Activated naive CD8-positive, alpha-beta T cell (primary cell): Measurements from ENCODE around the gene RPL39L.
"Not testable (repeated sequence)": the region's sequence is repeated elsewhere in the genome, so short reads cannot be mapped to it uniquely, and the experiment has no call there.

Source experiments
- H3K27ac Mint-ChIP-seq: one replicate; pipeline ENCODE4 v1.8.0; 2021; ENCODE audit warnings: mixed read lengths
- H3K27me3 Mint-ChIP-seq: one replicate; pipeline ENCODE4 v1.8.0; 2021; ENCODE audit warnings: mixed read lengths
- H3K36me3 Mint-ChIP-seq: one replicate; pipeline ENCODE4 v1.8.0; 2021; ENCODE audit warnings: mixed read lengths
- H3K4me1 Mint-ChIP-seq: one replicate; pipeline ENCODE4 v1.8.0; 2021; ENCODE audit warnings: low read depth, mixed read lengths
- H3K4me3 Mint-ChIP-seq: one replicate; pipeline ENCODE4 v1.8.0; 2021; ENCODE audit warnings: mild to moderate bottlenecking, mixed read lengths
- H3K9me3 Mint-ChIP-seq: one replicate; pipeline ENCODE4 v1.8.0; 2021; ENCODE audit warnings: low read depth, mixed read lengths

The RPL39L gene

DNA sequence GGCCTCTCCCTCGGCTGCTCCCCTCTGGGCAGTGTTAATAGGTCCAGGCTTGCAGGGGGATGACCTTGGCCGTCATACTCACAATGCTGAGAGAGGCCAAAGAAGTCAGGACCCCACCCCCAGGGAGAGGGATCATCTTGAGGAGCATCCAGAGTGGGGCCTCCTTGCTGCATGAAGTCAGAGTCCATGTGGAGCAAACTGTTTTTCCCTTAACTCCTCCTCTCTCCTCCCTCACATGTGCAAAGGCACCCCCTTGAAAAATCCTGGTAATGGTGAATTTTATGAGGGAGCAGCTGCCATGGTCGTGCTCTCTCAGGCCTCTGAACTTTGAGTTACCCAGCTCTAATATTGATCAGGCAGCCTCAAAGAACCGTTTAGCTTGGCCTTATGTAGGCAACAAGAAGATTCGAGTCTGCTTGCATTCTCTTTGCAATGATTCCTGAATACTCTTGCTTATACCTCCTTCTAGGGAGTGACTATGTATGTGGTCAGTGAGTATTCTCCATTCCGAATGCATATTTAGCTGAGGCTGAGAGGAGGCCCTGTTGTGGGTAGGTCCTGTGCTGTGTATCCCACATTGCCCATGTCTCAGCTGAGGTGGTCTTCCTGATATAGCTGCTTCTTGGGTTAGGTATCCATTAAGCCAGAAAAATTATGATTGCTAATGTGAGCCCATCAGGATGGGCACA lies 23.1 kb upstream of the RPL39L start:
- H3K4me1 Mint-ChIP-seq: no peaks in the 10 kb centered on the region
- H3K9me3 Mint-ChIP-seq: peaks cover 11% of the 10 kb centered on the region
- H3K27ac Mint-ChIP-seq: no peak overlapping the region
- H3K27me3 Mint-ChIP-seq: no peaks in the 10 kb centered on the region
- peaks cover 3% of the 10 kb centered on the region for H3K36me3 Mint-ChIP-seq
- H3K4me3 Mint-ChIP-seq: no peak overlapping the region

DNA sequence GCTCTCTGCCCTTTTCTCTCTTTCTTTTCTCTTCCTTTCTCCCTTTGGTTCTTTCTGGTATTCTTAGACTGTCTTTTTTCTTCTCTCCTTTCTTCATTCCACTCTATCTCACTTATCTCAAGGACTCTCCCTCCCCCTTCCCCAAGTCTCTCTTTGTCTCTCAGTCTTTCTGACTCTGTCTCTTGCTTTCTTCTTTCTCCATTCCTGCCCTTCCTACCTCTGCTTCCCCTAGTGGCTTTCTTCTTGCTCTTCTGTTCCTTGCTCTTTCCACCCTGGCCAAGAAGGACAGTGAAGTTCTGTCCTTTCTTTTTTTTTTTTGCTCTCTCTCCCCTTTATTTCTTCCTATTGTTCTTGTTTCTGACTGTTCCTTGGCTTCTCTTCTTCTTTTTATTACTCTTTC lies 22.3 kb upstream of the RPL39L start:
- H3K27me3 Mint-ChIP-seq: no peaks in the 10 kb centered on the region
- H3K4me3 Mint-ChIP-seq: no peak overlapping the region
- H3K27ac Mint-ChIP-seq: no peak overlapping the region
- peaks cover 3% of the 10 kb centered on the region for H3K36me3 Mint-ChIP-seq
- peaks cover 11% of the 10 kb centered on the region for H3K9me3 Mint-ChIP-seq
- no peaks in the 10 kb centered on the region for H3K4me1 Mint-ChIP-seq

DNA sequence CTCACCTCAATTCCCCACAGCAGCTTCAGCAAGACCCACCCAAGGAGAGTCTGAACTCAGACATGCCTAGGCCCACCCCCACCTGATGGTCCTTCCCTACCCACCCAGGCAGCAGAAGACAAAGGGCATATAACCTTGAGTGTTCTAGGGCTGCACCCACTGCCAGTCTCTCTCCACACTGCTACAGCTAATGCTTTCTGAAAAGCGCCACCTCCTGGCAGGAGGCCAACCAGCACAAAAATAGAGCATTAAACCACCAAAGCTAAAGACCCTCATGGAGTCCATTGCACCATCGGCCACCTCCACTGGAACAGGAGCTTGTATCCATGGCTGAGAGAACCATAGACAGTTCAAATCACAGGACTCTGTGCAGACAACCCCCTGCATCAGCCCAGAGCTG lies 11.3 kb upstream of the RPL39L start:
- Mint-ChIP-seq H3K36me3 (peaks cover 6% of the 10 kb centered on the region), H3K4me3 (no peak overlapping the region), H3K27me3 (no peaks in the 10 kb centered on the region), H3K9me3 (no peaks in the 10 kb centered on the region), H3K4me1 (peaks cover 4% of the 10 kb centered on the region), H3K27ac (no peak overlapping the region)

DNA sequence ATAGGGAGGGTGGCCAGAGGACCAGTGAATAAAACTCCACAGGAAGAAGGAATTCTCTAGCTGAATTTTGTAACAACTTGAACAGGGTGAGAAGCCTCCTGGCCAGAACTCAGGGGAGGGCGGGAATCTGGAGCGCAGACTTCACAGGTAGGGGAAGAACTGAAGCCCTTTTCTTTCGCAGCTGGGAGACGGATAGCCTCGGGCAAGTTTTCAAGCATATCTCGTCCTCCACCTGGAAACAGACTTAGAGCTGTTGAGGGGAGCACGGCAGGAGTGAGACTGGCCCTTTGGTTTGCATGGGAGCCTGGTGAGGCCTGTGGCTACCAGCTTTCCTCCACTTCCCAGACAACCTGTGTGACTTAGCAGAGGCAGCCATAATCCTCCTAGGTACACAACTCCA lies 10.9 kb upstream of the RPL39L start:
- Mint-ChIP-seq H3K27me3 (no peaks in the 10 kb centered on the region), H3K27ac (no peak overlapping the region), H3K4me1 (peaks cover 4% of the 10 kb centered on the region), H3K36me3 (peaks cover 6% of the 10 kb centered on the region), H3K9me3 (no peaks in the 10 kb centered on the region), H3K4me3 (no peak overlapping the region)

DNA sequence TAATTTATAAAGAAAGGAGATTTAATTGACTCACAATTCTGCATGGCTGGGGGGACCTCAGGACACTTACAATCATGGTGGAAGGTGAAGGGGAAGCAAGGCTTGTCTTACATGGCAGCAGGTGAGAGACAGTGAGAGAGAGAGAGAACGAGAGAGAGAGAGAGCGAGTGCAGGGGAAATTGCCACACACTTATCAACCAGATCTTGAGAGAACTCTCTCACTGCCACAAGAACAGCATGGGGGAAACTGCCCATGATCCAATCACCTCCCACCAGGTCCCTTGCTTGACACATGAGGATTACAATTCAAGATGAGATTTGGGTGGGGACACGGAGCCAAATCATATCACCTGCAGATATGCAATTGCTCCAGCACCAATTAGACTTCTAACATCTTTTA lies 7.1 kb upstream of the RPL39L start:
- no peaks in the 10 kb centered on the region for H3K27me3 Mint-ChIP-seq
- peaks cover 13% of the 10 kb centered on the region for H3K9me3 Mint-ChIP-seq
- peaks cover 14% of the 10 kb centered on the region for H3K36me3 Mint-ChIP-seq
- H3K4me1 Mint-ChIP-seq: no peaks in the 10 kb centered on the region
- H3K4me3 Mint-ChIP-seq: no peak overlapping the region
- no peak overlapping the region for H3K27ac Mint-ChIP-seq

DNA sequence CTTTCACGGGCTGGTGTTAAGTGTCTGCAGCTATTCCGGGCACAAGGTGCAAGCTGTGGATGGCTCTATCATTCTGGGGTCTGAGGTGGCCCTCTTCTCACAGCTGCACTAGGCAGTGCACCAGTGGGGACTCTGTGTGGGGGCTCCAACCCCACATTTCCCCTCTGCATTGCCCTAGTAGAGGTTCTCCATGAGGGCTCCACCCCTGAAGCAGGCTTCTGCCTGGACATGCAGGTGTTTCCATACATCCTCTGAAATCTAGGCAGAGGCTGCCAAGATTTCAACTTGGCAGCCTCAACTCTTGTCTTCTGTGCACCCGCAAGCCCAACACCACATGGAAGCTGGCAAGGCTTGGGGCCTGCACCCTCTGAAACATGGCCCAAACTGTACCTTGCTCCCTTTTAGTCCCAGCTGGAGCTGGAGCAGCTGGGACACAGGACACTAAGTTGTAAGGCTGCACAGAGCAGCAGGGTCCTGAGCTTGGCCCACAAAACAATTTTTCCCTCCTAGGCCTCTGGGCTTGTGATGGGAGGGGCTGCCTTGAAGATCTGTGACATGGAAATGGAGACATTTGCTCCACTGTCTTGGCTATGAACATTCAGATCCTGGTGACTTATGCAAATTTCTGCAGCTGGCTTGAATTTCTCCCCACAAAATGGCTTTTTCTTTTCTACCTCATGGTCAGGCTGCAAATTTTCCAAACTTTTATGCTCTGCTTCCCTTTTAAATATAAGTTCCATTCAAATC lies 6.0 kb upstream of the RPL39L start:
- no peak overlapping the region for H3K27ac Mint-ChIP-seq
- H3K4me1 Mint-ChIP-seq: peaks cover 2% of the 10 kb centered on the region
- peaks cover 14% of the 10 kb centered on the region for H3K36me3 Mint-ChIP-seq
- H3K27me3 Mint-ChIP-seq: no peaks in the 10 kb centered on the region
- H3K9me3 Mint-ChIP-seq: peaks cover 13% of the 10 kb centered on the region
- H3K4me3 Mint-ChIP-seq: no peak overlapping the region

DNA sequence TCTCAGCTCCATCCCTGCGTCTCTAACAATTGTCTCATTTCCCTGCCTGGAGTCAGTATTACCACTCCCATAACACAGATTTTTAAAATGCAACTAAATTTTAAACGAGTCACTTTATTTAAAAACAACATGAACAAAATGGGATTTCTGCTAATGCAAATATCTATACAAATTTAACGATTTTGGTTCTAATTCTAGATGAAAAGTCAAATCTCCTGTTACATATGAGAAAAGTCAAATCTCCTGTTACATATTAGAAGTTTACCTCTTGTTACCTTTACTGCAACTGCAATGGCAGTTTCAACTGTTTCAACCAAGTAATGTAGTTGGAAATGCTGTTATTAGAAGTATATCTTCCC lies 578 bp upstream of the RPL39L start:
- Mint-ChIP-seq H3K9me3 (peaks cover 12% of the 10 kb centered on the region), H3K36me3 (peaks cover 10% of the 10 kb centered on the region), H3K4me3 (peak overlapping the region; percentile 90), H3K4me1 (peaks cover 21% of the 10 kb centered on the region), H3K27me3 (no peaks in the 10 kb centered on the region), H3K27ac (peak overlapping the region; percentile 96)

DNA sequence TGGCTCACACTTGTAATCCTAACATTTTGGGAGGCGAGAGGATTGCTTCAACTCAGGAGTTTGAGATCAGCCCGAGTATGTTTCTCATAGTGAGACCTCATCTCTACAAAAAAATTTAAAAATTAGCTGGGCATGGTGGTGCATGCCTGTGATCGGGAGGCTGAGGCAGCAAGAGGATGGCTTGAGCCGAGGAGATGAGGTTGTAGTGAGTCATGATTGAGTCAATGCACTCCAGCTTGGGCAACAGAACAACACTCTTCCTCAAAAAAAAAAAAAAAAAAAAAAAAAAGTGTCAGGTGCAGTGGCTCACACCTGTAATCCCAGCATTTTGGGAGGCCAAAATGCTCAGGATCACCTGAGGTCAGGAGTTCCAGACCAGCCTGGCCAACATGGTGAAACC lies 2.4 kb downstream of the RPL39L start:
- Mint-ChIP-seq H3K4me3 (no peak overlapping the region), H3K36me3 (peaks cover 5% of the 10 kb centered on the region), H3K4me1 (peaks cover 28% of the 10 kb centered on the region), H3K27ac (no peak overlapping the region), H3K27me3 (no peaks in the 10 kb centered on the region), H3K9me3 (peaks cover 2% of the 10 kb centered on the region)

DNA sequence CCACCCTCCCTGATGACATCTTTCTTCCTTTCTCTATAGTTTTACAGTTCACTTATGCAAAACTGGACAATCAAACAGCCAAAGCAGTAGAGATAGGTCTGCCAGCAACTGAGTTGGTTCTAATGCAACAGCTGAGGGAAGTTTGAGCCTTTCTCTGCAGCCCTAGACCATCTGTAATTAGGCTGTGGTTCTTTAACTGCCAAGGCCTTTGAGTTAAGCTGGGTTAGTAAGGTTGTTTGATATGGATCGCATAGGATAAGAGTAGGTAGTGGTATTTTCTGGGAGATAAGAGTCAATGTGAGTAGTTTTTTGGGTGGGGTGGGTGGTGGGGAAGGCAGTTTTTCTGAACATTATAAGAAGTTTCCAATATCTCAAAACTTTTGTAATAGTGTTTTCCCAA lies 3.0 kb downstream of the RPL39L start:
- H3K4me1 Mint-ChIP-seq: peaks cover 28% of the 10 kb centered on the region
- H3K4me3 Mint-ChIP-seq: no peak overlapping the region
- H3K9me3 Mint-ChIP-seq: no peaks in the 10 kb centered on the region
- H3K27me3 Mint-ChIP-seq: no peaks in the 10 kb centered on the region
- H3K36me3 Mint-ChIP-seq: peaks cover 3% of the 10 kb centered on the region
- no peak overlapping the region for H3K27ac Mint-ChIP-seq

DNA sequence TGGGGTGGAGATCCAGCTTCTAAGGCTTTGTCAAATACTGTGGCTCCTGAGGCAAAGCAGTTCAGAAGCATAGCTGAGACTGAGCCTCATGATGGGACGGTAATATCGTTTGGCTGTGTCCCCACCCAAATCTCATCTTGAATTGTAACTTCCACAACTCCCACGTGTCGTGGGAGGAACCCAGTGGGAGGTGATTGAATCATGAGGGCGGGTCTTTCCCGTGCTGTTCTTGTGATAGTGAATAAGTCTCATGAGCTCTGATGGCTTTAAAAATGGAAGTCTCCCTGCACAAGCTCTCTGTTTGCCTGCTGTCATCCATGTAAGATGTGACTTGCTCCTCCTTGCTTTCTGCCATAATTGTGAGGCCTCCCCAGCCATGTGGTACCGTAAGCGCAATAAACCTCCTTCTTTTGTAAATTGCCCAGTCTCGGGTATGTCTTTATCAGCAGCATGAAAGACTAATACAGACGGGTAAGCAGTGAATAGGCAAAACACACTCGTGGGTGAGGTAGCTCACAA lies 4.1 kb downstream of the RPL39L start:
- H3K4me3 Mint-ChIP-seq, H3K27me3 Mint-ChIP-seq, H3K27ac Mint-ChIP-seq, H3K9me3 Mint-ChIP-seq, H3K36me3 Mint-ChIP-seq: not testable (repeated sequence)
- peaks cover 36% of the 10 kb centered on the region for H3K4me1 Mint-ChIP-seq

DNA sequence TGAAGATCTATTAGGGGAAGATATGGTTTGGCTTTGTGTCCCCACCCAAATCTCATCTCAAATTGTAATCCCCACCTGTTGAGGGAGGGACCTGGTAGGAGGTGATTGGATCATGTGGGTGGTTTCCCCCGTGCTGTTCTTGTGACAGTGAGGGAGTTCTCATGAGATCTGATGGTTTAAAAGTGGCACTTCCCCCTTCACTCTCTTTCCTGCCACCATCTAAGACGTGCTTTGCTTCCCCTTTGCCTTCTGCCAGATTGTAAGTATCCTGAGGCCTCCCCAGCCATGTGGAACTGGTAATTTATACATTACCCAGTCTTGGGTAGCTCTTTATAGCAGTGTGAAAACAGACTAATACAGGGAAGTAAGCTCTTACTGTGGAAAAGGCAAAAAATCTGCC lies 6.1 kb downstream of the RPL39L start:
- H3K36me3 Mint-ChIP-seq, H3K9me3 Mint-ChIP-seq, H3K27me3 Mint-ChIP-seq, H3K4me3 Mint-ChIP-seq: not testable (repeated sequence)
- Mint-ChIP-seq H3K4me1 (peaks cover 33% of the 10 kb centered on the region), H3K27ac (peak overlapping the region; percentile 24)

DNA sequence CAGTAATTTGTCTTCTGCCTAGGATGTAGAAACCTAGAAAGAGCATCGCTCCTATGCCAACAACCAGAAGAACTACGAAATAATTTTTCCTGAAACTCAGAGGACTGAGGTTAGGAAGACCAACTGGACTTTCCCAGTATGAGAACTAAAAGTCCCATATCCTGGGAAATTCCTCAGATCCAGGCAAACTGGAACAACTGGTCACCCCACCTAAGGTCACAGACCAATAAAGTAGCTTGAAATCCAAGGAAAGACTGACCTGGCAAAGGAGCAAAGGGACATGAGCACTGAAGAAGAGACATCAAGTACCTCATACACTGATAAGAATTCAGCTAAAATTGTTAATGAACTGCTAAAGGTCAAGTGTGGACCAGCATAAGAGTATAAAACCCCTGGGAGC lies 6.6 kb downstream of the RPL39L start:
- peaks cover 7% of the 10 kb centered on the region for H3K9me3 Mint-ChIP-seq
- H3K4me3 Mint-ChIP-seq: no peak overlapping the region
- peaks cover 10% of the 10 kb centered on the region for H3K36me3 Mint-ChIP-seq

DNA sequence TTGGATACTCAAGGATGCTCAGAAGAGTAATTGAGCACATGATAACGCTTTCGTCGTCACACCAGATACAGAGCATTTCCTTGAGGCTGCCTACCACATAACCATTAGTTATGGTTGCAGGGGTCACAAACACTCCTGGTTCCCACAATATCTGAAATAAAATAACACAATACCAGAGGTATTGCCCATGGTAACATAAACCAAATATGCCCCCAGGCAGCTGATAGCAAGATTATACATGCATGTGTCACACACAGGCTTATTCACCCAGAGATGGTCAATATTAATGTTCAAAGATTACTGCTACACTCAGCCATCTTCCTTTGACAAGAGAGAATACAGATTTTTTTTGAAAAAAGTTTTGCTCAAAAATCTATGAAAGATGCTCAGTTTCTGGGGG lies 7.3 kb downstream of the RPL39L start:
- peaks cover 10% of the 10 kb centered on the region for H3K36me3 Mint-ChIP-seq
- H3K4me1 Mint-ChIP-seq: peaks cover 33% of the 10 kb centered on the region
- no peak overlapping the region for H3K27ac Mint-ChIP-seq

More for the DNA sequence above, 6.6 kb downstream of the RPL39L start:
- no peak overlapping the region for H3K27ac Mint-ChIP-seq
- no peaks in the 10 kb centered on the region for H3K27me3 Mint-ChIP-seq
- H3K4me1 Mint-ChIP-seq: peaks cover 33% of the 10 kb centered on the region

DNA sequence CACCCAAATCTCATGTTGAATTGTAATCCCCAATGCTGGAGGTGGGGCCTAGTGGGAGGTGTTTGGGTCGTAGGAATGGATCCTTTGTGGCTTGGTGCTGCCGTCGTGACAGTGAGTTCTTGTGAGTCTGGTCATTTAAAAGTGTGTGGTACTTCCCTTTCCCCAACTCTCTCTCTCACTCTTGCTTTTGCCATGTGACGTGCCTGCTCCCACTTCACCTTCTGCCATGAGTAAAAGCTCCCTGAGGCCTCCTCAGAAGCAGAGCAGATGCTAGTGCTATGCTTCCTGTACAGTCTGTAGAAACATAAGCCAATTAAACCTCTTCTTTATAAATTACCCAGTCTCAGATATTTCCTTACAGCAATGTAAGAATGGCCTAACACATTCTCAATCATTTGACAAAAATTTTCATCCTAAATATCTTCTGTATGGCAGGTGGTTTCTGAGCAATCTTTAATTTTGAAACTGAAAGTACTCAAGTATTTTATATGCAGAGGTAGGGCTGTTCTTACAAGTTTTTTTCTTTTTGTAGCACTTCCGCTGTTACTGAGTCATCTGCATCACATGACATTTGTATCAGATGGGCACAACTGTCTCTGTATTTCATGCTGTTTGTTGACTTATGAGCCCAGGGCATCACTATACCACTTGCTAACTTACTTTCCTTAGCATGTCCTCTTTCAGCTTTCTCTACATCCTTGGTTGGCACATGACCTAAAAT lies 8.8 kb downstream of the RPL39L start:
- Mint-ChIP-seq H3K27me3 (no peaks in the 10 kb centered on the region), H3K27ac (peak overlapping the region; percentile 94), H3K36me3 (peaks cover 13% of the 10 kb centered on the region), H3K9me3 (peaks cover 7% of the 10 kb centered on the region), H3K4me1 (peaks cover 31% of the 10 kb centered on the region), H3K4me3 (peak overlapping the region; percentile 59)

More for the DNA sequence above, 7.3 kb downstream of the RPL39L start:
- Mint-ChIP-seq H3K4me3 (no peak overlapping the region), H3K9me3 (peaks cover 7% of the 10 kb centered on the region), H3K27me3 (no peaks in the 10 kb centered on the region)

DNA sequence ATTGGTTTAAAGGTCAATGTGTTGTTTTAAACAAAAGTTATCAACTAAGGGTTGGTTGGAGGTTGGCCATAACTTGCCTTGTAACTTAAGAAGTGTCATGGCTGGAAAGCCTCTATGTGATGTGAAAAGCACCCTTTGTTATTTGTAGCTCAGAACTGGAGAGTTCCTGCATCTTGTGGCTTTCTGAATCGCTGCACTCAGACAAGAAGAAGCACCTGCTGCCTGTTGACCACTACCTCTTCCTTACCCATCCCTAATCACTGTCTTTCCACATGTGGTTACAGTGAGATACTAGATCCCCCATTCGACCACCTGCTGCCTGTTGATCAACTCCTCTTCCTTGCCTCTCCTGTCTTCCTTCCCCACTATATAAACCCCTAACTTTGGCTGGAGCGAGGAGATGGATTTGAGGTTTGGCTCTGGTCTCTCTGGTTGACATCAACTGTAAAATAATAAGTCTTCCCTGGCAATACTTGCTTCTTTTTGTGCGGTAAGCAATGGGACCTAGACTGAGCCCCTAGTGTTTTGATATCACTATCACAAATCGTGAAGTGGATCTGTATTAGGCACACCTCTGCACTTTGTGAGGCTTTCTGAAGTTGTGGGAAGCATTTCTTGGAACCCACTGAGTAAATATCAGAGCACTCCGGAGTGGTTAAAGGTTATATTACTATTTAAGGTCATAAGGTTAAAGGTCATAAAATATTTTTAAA lies 13.8 kb downstream of the RPL39L start:
- H3K27ac Mint-ChIP-seq: no peak overlapping the region
- H3K4me3 Mint-ChIP-seq: no peak overlapping the region
- H3K36me3 Mint-ChIP-seq: peaks cover 8% of the 10 kb centered on the region
- no peaks in the 10 kb centered on the region for H3K27me3 Mint-ChIP-seq
- H3K9me3 Mint-ChIP-seq: peaks cover 6% of the 10 kb centered on the region
- peaks cover 18% of the 10 kb centered on the region for H3K4me1 Mint-ChIP-seq
